ENCODE measurements around the gene RAD51B.
"Not testable (repeated sequence)": the region's sequence is repeated elsewhere in the genome, so short reads cannot be mapped to it uniquely, and the experiment has no call there.

The RAD51B gene

DNA sequence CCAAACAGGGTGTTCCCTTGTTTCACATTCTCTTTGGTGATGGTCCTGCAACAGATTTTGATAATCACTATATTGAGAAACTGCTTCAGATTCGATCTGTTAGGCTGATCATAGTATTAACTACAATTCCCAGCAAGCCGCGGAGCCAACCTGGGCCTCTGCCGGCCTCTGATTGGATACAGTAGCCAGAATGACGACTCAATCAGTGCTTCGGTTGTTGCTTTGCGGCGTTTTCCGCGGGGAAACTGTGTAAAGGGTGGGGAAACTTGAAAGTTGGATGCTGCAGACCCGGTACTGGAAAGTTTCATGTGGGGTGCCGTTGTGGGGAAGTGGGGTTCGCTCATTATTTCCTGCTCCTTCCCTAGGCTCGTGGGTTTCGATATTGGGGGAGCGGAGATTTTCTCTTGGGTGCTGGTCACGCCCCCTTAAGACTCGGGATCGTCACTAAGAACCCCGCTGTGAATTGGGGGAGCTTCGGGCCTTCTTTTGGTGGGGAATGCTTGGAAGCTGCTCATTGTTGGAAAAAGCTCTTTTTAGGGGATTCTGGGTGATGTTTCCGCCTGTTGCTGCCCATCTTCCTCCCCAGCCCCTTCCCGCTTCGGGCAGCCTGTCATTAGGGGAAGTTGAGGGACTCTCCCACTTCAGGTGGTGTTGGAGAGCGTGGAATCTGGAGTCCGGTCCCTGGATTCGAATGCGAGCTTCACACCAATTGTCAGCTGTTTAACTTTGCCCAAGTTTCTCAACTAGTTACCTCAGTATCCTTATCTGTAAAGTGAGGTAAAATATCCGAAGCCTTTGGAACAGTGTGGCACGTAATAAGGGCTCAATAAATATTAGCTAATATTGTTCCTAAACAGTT is at the start of gene RAD51B:
TSS of gene RAD51B (plus strand) at position 217 of the 859 bp plus-strand sequence.
- DNase-seq: peak; percentile 80

DNA sequence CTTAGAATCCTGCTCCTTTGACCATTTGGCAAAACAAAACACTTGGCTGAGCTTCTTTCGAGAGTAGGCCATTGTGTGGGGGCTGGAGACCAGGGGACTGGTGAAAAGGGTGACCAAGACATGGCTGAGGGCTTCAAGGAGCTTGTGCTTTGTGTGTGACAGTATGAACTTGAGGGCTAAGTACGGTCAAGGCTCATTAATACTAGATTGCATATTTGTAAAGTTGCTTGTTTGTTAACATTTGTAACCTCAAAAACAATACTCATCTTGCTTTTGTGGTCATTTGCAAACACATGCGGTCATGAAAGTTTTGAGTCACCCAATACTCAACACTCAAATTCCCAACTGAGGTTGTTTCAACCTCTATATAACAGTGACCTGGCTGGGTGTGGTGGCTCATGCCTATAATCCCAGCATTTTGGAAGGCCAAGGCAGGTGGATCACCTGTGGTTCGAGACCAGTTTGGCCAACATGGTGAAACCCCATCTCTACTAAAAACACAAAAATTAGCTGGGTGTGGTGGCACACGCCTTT is 45.7 kb upstream of the RAD51B start:
- no peak for DNase-seq

DNA sequence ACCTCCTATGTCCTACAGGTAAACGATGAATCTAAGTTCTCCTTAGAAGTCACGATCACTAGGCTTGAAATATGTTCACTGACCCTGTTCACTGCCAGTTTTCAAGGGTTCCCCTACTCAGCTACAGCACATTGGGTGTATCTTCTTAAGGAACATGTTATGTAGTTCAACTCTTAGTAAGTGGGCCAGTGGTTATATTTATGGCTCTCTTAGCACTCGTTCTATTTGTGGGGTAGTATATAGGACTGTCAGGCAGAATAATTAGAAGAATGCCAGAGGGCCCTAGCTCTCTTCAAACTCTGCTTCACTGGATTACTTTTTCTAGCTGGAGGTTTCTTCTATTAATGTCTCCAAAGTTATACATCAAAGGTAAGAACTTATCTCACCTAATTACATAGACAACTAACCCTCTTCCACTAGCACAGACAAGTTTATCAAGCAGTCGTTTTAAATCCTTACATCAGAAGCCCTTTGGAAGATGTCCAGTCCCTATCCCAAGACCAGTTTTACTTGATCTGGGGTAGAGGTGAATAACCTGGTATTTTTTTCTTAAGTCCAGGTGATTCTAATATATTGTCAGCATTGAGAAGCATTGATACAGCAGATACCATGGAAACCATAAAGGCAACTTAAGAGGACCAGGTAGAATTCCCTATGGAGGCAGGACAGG is 42.8 kb upstream of the RAD51B start:
- no peak for DNase-seq

DNA sequence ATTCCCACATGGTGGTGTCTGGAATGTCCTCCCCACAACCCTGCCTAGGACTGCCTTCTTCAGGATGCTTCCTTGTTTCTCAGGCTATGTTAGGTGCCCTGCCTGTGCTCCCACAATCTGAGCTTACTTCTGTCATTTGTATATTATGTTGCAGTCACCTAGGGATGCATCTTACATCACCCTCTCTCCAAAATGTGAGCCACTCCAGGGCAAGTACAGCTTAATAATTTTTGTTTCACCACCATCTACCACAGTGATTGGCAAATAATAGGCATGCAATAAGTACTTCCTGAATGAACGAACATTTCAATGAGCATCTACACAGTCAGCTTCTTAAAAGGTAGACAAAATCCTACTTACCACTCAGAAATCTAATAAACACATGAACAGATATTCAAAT is 40.8 kb upstream of the RAD51B start:
- DNase-seq: no peak

DNA sequence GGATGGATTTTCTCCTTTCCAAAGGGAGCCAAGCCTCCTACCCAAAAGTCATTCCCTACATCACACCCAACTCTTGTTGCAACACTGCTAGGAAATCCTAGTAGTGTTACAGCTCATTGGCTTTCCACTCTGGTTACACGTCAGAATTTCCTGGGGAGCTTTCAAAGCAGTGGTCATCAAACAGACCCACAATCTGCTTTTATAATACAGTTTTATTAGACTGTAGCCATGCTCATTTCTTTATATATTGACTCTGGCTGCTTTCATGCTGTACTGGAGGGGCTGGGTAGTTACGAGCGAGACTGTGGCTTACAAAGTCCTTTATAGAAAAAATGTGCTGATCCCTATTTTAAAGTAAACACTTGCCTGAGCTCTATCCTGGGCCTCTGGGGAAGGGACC is 37.5 kb upstream of the RAD51B start:
- DNase-seq: no peak

DNA sequence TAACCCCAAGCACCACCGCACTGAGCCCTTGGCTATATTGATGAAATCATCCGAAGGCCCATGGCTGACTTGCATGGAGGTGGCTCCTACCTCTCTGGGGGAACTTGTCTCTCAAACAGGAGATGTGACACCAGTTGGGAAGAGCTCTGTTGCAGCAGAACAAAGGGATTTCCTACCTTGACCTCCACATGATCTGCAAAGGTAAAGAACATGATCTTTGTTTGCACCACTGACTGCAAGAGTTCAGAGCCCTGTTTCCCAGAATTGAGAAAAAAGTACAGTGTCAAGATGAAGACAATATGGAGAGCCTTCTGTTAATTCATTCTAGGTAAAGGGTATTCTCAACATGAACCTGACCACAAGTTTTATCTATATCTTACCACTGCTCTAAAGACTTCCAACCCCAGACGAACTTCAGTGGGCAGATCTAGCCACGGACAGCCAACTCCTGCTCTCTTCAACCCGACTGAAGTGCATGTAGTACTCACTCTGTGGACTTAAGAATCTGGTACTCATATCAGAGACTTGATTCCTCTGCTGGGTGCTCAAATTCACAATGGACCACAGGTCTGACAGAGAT is 35.2 kb upstream of the RAD51B start:
- no peak for DNase-seq

GRCh38 chr14:67785270-67786109 is 34.1 kb upstream of the RAD51B start:
- DNase-seq: no peak

DNA sequence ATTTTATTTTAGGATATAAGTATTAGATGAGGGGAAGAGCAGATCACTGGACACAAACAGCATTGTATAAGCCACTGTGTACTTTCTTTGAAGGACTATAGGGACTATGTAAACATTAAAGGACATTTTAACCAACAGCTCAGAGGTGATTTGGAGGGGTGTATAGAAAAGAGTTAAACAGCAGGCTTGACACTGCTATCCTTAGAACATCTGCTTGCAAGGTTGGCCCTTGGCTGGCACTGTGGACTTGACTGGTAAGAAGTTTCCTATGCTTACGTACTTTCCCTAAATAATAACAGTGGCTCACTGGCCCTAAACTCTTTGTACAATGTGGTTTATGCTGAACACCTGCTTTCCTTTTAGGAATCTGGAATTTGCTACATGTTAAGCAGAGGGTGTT is 31.9 kb upstream of the RAD51B start:
- DNase-seq: no peak

DNA sequence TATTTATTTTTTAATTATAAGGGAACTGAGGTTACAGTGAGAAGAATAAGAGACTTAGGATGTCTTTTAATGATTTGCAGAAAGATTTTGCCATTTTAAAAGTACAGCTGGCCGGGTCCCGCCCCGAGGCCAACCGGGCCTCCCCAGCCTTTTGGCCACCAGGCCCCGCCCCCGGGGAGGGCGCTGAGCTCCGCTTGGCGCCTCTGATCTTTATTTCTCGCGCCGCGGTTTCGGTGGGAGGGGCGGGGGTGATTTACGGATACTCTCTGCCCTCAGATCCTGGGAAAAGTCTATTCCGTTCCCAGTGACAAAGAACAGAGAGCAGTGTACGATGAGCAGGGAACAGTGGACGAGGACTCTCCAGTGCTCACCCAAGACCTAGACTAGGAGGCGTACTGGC is 20.8 kb upstream of the RAD51B start:
- no peak for DNase-seq

DNA sequence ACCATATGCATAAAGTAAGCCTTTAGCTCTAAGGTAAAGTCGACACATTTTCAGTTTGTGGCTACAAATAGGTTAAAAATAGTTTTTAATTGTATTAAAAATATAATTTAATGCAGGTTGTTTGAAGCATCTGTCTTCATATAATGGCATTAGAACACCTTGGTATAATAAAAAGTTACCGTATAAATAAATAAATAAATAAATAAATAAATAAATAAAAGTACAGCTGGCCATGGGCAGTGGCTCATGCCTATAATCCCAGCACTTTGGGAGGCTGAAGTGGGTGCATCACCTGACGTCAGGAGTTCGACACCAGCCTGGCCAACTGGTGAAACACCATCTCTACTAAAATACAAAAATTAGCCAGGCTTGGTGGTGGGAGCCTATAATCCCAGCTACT is 18.8 kb upstream of the RAD51B start:
- no peak for DNase-seq

- no peak for DNase-seq
These were observed 13.3 kb upstream of the RAD51B start for GRCh38 chr14:67806246-67806645.

DNA sequence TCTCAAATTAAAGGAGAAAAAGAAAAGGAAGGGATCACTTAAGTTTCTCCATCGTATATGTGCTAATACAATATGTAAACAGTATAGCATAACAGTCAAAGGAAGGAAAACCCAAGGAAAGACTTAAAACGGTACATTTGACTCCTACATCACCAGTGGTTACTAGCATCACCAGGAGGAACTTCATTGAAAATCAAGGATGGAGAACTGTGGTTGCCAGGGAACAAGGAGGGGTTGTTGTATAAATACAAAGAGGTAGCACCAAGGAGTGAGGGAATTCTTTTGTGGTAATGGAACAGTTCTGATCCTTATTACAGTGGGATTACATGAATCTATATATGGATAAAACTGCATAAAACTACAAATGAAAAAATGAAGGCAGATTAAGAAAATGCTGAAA is 4.8 kb upstream of the RAD51B start:
- no peak for DNase-seq

DNA sequence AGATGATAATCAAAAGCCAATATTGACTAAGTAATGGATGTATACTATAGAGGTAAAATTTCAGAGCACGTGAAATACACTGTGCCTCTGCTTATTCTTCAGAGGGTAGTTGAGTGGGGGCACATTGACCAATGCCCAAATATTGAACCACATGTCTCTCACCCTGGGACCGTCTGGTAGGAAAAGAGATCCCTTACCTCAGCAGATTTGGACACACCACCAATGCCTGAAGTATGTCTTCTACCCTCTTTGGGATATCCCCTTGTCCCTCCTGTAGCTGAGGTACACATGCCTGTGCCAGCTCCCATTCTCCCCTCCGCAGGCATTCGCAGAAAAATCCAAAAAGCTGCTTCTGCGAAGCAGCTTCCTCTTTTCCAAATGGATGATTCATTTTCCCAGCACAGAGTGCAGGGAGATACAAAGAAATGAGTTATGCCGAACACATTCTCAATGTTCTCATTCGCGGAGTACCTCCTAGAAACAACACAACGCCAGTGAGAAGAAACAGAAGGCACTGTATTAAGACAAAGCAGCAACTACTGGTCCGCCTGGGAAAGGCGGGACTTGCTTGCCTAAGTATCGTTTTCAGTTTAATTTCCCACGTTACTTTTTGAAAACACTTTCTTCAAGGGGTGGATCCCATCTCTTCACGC is 3.9 kb upstream of the RAD51B start:
- DNase-seq: no peak

- peak; percentile 78 for DNase-seq
These were observed 3.1 kb upstream of the RAD51B start, which contains the start of gene ZFYVE26 for GRCh38 chr14:67816326-67817002. Gene ZFYVE26 (minus strand): TSS chr14:67816590. CDS start chr14:67815963, 627 bp downstream.

DNA sequence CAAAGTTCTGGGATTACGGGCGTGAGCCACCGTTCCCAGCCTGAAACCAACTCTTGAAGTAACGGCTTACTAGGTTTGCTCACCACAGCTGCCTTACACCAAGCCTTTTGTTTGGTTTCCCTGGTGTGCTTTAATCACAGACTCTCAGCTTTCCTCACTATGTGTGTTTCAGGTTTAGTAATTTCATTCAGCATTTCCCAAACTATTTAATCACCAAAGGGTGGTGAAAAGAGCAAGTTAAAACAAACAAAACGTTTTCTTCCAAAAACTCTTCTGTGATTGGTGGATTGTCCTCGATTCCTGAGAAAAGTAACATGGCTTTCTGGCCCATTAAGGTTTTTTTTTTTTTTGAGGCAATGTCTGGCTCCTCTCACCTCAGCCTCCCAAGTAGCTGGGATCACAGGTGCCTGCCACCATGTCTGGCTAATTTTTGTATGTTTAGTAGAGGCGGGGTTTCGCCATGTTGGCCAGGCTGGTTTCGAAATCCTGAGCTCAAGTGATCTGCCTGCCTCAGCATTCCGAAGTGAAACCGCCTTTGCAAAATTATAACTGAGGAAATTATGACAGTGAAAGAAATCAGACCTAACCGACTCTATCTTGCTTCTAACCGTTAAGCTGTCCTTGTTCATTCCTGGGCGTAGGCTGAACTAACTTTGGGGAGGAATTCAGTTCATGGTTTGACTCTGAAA is 1.7 kb upstream of the RAD51B start:
- no peak for DNase-seq

DNA sequence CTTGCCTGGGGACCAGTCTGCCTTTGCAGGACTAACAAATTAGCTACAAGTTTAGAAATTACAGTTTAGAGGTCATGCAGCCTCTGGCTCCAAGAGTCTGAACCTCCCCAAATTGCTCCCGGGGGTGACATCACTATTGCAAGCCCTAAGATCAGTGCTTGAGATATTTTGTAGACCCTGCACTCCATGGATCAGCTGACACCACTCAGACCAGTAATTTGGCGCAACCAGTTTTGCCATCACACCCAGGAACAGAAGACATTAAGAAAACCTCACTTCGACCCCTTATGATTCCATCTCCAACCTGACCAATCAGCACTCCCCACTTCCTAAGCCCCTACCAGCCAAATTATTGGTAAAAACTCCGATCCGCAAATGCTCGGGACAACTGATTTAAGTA is 1.1 kb upstream of the RAD51B start:
- DNase-seq: not testable (repeated sequence)

DNA sequence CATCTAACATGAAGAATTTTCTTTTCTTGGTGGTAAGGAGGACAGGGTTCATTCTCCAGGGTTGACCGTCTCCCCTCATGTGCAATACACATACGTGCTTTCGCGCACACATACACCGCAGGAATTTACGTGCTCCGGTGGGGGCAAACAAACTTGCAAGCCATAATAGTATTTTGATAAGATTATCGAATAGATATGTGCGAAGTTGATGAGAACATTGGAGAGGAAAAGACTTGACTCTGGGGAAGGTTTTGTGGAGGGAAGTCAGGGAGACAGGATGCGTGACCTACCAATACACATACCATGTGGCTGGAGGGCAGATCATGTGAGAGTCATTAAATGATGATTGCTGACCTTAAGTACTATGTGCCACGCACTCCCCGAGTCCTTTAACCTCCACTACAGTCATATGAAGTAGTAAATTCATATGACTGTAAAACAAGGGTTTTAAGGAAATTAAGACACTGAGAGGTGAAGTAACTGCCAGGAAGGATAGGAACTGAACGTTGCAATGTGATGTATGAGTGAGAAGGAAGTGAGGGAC is 921 bp downstream of the RAD51B start:
- DNase-seq: no peak

DNA sequence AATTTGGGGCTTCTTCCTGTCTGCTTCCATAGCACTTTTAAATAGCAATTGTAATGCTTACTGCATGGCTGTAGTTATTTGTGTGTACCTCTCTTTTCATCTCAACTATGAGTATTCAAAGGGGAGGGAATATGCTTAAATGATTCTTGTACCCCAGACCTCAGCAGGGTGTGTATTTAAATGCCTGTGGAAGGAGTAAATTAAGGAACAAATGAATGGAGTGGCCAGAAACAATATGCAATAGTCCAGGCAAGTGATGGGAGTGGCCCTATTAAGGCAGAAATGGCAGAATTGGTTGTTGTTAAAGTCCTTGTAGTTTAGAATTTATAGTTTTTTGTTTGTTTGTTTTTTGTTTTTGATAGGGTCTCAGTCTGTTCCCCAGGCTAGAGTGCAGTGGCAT is 1.5 kb downstream of the RAD51B start:
- no peak for DNase-seq

DNA sequence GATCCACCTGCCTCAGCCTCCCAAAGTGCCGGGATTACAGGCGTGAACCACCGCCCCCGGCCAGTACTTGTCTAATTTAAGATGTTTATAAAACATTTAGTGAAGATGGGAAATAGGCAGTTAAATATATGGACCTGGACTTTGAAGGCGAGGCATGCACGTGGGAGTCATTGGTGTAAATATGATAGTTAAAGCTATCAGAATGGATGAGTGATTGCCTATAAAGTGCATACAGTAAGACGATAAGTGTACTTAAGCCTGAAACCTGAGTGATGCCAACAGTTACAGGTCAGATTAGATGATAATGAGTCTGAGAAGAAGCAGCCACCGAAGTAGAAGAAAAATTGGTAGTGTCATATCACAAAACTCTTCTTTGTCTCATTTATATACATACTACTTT is 11.5 kb downstream of the RAD51B start:
- DNase-seq: no peak

DNA sequence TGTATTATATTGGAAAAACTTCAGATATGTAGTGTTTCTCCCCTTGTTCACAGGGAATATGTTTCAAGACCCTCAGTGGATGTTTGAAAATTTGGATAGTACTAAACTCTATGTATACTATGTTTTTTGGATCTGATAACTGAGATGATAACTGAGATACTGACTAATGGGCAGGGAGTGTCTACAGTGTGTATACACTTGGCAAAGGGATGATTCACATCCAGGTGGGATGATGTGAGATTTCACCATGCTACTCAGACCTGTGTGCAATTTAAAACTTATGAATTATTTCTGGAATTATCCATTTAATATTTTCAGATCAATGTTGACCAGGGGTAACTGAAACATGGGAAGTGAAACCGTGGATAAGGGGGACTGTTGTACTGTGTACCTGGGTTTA is 13.8 kb downstream of the RAD51B start:
- no peak for DNase-seq

DNA sequence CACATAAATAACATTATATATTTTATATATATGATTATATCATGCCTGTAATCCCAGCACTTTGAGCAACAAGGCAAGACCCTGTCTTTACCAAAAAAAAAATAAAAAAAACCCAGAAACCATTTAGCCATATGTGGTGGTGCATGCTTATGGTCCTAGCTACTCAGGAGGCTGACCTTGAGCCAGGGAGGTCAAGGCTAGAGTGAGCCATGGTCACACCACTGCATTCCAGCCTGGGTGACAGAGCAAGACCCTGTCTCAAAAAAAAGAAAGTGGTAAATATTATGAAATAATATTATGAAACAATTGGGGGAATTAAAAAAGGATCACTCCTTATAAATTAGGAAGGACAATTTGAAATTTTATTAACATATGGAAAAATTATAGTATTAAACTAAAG is 16.0 kb downstream of the RAD51B start:
- DNase-seq: no peak

Data from activated CD4-positive, alpha-beta T cell treated with anti-CD3 and anti-CD28 coated beads for 1 hour (primary cell).